Measurements from ENCODE around the gene SLC6A18. TPM values are rescaled to one million over a fixed set of nuclear protein-coding genes. Genes with fewer than 3 reads are reported as not detected.

SLC6A18 gene
- total and polyA plus RNA-seq, 2 of the 13 experiments (the other 11 are each of a cell fraction or from before 2014, with no cell fraction given): not detected

GRCh38 chr5:1257363-1257762, 32.2 kb downstream of the SLC6A18 start:
- no peak overlapping the region for H2AFZ ChIP-seq (ENCODE audit: low read length)
- H3K9ac ChIP-seq (ENCODE audit: insufficient read depth, low read depth, low read length): no peak overlapping the region
- intact Hi-C loops (cut with micrococcal nuclease; ENCODE audit: unreplicated experiment) (no loop called here), in situ Hi-C loops (cut with HindIII; ENCODE audit: extremely low pct_ligation_motif_present, low pct_unique_long_range_greater_than_20kb) (no loop called here)
- no peaks in the 10 kb centered on the region for H3K4me1 ChIP-seq (ENCODE audit: insufficient read depth, low read length)
- TF ChIP-seq UBTF (CRISPR knock-in tag; IDR thresholded peaks at IDR 0.05): no peak
- TF ChIP-seq ZC3H13 (CRISPR knock-in tag; IDR thresholded peaks at IDR 0.05): no peak
- no peak for TF ChIP-seq ZNF407 (CRISPR knock-in tag; IDR thresholded peaks at IDR 0.05; ENCODE audit: not compliant biosample characterization)
- no peak for TF ChIP-seq MAFK (conservative IDR thresholded peaks at IDR 0.05 in 1 of 2, IDR thresholded peaks at IDR 0.05 in 1 of 2; ENCODE audit: low read length in 2 of 2)
- H3K27ac ChIP-seq (ENCODE audit: extremely low read length, insufficient read depth, low read length): no peak overlapping the region
- FAIRE-seq (no peak), DNase-seq (ENCODE audit: low spot score) (no peak), ATAC-seq (no peak)
- CTCF ChIA-PET (ENCODE audit: low intra/inter-chr PET ratio, low total read pairs): no interaction called here
- H3K4me3 ChIP-seq (replicated peaks in 1 of 3; ENCODE audit: insufficient read depth in 1 of 3, low read depth in 2 of 3, low read length in 3 of 3): no peak overlapping the region
- POLR2A ChIA-PET: no interaction called here
- no peaks in the 10 kb centered on the region for H4K20me1 ChIP-seq (ENCODE audit: insufficient read depth, low read length)
- peaks cover 1 to 3% of the 10 kb centered on the region in 2 experiments; a peak in 3 of 5 replicates for H3K27me3 ChIP-seq (ENCODE audit: control insufficient read depth in 1 of 2, insufficient read depth in 2 of 2, low read length in 2 of 2)
- H3K9me3 ChIP-seq (ENCODE audit: low read length): no peaks in the 10 kb centered on the region
- no peaks in the 10 kb centered on the region for H3K79me2 ChIP-seq (ENCODE audit: insufficient read depth, low read length)
- WGBS (ENCODE audit: low lambda C conversion rate): 82% methylated on average over 16 of the region's 17 CpGs
- no peak overlapping the region for H3K4me2 ChIP-seq (ENCODE audit: low read depth, low read length)
- BruUV-seq (replicated peaks): no TSS peak
- no peaks in the 10 kb centered on the region for H3K36me3 ChIP-seq (replicated peaks in 1 of 2; ENCODE audit: control insufficient read depth in 1 of 2, insufficient read depth in 2 of 2, low read length in 2 of 2)

Data from HepG2 (cell line).